Epithelial cell of prostate (primary cell): Measurements from ENCODE around the gene TBL2.
"Not testable (repeated sequence)": the region's sequence is repeated elsewhere in the genome, so short reads cannot be mapped to it uniquely, and the experiment has no call there.

Experiments used
- DNase-seq: peaks from one replicate; pipeline ENCODE4 v3.0.0-alpha.2; 2011; ENCODE audit warnings: low read depth, low spot score
- H3K27ac ChIP-seq: fragments of 450-650 bp; 2 replicates; pipeline ENCODE4 v1.5.1; 2017; ENCODE audit warnings: mild to moderate bottlenecking

TBL2 gene

DNA sequence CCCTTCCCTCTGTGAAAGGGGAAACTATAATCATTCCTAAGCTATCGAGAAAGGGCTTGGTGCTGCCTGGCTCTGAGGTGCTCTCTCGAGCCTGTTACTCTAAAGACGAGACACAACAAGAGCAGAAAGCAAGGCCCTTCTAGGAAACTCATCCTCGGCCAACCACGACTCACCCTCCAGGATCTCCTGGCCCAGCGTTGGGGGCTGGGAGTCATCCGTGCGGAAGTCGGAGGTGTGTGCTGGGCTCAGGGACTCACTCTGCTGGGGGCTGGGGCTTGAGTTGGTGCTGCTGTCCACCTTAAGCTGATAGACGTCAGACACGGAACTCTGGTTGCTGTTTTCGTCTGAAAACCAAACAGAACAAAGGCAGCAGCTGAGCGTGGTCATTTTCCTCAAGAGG lies 38.7 kb downstream of the TBL2 start:
- no peak overlapping the region for H3K27ac ChIP-seq
- no peak for DNase-seq

- DNase-seq: not testable (repeated sequence)
These were observed 39.9 kb downstream of the TBL2 start for GRCh38 chr7:73538510-73538909.

GRCh38 chr7:73537051-73537450 lies 41.3 kb downstream of the TBL2 start:
- no peak for DNase-seq
- no peak overlapping the region for H3K27ac ChIP-seq

More at GRCh38 chr7:73538510-73538909, 39.9 kb downstream of the TBL2 start:
- H3K27ac ChIP-seq: not testable (repeated sequence)

DNA sequence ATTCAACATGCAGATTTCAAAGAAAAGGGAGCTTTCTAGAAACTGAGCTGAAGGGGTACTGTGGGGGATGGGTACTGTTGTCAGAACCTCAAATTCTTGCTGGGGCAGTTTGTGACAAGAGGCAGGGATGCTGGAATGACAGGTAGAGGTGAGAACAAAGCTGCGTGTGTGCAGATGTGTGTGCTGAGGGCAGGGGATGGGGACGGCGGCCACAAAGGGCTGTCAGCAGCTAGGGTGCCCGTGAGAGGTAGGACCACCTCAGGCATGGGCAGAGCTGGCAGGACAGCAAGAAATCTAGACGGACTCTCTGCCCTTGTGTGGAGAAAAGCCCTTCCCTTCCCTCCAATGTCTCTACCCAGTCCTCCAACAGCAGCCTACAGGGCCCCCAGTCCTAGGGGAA lies 41.9 kb downstream of the TBL2 start:
- DNase-seq: no peak
- H3K27ac ChIP-seq: no peak overlapping the region

DNA sequence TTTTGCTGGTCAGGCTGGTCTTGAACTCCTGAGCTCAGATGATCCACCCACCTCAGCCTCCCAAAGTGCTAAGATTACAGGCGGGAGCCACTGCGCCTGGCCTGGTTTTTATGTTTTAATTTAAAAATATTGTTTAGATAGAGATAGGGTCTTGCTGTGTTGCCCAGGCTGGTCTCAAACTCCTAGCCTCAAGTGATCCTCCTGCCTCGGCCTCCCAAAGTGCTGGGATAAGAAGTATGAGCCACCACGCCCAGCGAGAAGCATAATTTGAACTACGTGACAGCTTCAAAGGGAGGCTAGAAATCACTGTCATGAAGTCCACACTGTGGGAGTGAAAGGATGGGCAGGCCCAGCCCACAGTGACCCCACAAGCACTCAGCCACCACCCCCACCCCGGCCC lies 42.5 kb downstream of the TBL2 start:
- DNase-seq, H3K27ac ChIP-seq: not testable (repeated sequence)

GRCh38 chr7:73533742-73534141 lies 44.6 kb downstream of the TBL2 start:
- DNase-seq: no peak
- no peak overlapping the region for H3K27ac ChIP-seq

- DNase-seq: no peak
- no peak overlapping the region for H3K27ac ChIP-seq
These were observed 46.2 kb downstream of the TBL2 start for GRCh38 chr7:73532224-73532623.

GRCh38 chr7:73530800-73531199 lies 47.6 kb downstream of the TBL2 start:
- DNase-seq: no peak

DNA sequence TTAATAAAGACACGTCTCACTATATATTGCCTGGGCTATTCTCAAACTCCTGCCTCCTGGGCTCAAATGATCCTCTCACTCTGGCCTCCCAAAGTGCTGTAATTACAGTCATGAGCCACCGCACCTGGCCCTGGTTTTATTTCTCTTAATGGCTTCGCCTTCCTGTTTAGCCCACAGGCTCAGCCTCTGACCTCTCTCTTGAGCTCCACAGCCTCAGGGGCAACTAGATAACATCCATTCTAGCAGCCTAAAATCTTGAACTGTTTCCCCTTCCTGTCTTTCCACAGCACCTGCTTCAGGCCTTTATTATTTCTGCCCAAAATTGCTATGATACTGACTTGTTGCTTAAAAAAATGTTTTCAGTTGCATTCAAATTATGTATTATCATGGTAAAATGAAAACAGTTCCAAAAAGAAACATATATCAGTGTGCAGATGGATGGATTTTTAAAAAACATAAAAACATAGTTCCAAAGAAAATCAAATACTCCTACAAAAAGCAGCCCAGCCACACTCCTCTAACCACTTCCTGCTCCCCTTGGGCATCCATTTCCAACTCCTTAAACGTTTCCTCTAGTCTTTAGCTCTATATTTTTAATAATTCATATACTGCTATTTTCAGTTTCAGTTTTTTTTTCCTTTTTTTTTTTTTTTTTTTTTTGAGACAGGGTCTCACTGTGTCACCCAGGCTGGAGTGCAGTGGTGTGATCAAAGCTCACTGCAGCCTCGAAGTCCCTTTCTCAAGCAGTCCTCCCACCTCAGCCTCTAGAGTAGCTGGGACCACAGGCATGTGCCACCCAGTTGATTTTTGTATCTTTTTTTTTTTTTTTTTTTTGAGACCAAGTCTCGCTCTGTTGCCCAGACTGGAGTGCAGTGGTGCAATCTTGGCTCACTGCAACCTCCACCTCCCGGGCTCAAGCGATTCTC lies 51.2 kb downstream of the TBL2 start:
- no peak for DNase-seq
- no peak overlapping the region for H3K27ac ChIP-seq

More at GRCh38 chr7:73530800-73531199, 47.6 kb downstream of the TBL2 start:
- H3K27ac ChIP-seq: no peak overlapping the region

DNA sequence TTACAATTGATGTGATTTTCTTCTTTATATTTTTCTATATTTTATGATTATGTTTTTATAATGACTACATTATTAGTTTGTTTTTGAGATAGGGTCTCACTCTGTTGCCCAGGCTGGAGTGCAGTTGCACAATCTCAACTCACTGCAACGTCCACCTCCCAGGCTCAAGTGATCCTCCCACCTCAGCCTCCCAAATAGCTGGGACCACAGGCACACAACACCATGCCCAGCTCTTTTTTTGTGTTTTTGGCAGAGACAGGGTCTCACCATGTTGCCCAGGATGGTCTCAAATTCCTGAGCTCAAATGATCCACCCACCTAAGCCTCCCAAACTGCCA lies 52.3 kb downstream of the TBL2 start:
- H3K27ac ChIP-seq, DNase-seq: not testable (repeated sequence)

DNA sequence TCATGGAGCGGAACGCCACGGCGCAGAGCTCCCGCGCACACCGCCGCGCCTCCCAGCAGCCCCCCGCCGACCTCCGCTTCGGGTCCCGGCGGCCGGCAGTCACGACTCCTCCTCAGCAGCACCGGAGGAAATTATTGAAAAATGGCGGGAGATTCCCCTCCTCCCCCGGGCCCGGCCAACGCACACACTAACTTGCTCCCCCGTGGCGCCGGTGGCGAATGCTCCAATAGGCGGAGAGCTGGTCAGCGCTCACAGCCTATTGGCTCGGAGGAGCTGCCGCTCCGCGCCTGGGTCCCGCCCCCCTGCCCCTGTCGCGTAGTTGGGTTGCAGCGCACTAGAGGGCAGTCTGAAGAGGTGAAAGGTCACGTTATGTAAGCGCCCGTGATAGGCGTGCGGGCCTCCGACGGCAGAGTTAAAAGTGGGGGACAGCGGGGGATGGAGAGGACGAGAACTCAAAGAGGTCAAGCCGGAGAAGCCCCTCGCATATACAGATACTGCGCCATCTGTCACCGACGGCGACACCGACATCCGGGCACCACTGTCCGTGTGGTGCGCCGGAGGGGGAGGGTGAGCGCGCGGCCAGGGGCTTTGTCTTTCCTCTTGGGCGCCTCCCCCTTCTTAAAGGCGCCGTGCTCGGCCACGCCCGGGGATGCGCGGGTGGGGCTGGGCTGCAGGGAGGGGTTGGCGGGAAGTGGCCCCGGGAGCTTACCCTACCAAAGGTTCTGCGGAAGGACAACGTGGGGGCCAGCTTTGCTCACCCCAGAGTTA lies 56.1 kb downstream of the TBL2 start, which contains the start of gene BAZ1B:
Gene BAZ1B (minus strand): TSS at position 189 of the 768 bp plus-strand sequence. CDS start 360 bp downstream, outside the sequence.
- peak; percentile 85 for DNase-seq
- H3K27ac ChIP-seq: peak within 1 kb of the TSS; percentile 77

DNA sequence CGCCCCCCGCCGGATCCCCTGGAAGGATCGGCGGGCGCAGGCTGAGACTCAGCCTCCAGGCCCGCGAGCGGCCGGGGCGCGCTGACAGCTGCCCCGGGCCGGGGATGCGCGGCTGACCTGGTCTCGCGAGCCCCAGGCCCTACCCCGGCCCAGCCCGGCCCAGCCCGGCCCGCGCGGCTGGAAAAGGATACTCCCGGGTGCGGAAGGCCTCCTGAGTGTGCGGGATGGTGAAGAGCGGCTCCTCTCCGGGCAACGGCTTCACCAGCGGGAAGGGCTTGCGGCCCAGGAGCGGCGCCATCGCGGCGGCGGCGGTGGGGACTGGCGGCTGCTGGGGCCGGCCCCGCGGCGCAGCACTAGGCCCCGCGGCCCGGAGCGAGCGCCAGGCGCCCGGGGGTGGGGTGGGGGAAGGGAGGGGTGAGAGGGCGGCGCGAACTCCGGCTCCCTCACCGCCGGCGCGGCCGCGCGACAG lies 56.7 kb downstream of the TBL2 start:
- no peak for DNase-seq
- peak overlapping the region; percentile 77 for H3K27ac ChIP-seq

DNA sequence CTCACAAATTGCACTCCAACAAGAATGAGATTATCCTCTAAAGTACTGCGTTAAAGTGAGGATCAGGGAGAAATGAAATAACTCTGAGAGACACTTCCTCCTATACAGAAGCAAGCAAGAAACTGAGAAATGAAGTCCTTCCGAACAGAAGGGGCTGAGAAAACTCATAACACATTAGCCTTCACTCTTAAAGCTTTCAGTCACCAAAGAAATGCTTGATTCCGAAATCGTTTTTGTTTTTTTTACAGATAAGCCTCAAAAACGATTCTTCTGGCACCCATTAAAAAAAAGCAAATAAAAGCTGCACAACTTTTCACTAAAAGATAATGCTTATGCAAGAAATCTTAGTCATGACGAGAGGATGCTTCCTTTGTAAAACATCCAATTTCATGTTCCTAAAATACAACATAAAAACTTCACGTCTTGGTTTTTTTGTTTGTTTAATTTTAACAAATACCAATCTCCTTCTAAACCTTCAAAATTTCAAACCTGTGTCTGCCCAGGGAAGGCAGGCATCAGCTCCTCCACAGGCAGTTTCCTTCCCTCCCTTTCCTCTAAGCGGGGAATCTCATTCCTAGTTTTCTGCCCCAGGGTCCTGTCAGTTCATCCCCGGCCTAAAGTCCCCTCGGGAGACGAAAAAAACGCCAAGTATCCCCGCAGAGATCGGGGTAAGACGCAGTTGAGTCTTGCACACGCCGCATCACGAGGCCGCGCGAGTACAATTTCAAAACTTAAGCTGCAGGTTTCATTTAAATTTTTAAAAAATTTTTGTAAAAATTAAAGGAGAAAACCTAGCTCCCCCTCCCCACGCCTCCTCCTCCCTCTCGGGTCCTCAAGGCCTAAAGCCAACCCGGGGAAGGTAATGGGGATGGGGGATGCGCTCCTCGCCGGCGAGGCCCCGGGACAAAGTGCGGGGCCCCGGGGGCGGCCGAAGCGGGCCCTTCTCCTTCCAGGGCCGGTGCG lies 57.4 kb downstream of the TBL2 start:
- DNase-seq: no peak
- H3K27ac ChIP-seq: peak overlapping the region; percentile 77

- peak overlapping the region; percentile 77 for H3K27ac ChIP-seq
- no peak for DNase-seq
These were observed 58.3 kb downstream of the TBL2 start for GRCh38 chr7:73519867-73520672.

GRCh38 chr7:73518470-73518869 lies 59.9 kb downstream of the TBL2 start:
- no peak for DNase-seq
- no peak overlapping the region for H3K27ac ChIP-seq
